CD4-positive, alpha-beta T cell treated with Interferon gamma for 1 hour (primary cell): ENCODE data around the gene RAPGEF2.

Experiments used
- DNase-seq: peaks from one replicate; pipeline ENCODE4 v3.0.0-alpha.2; 2020

Gene RAPGEF2

DNA sequence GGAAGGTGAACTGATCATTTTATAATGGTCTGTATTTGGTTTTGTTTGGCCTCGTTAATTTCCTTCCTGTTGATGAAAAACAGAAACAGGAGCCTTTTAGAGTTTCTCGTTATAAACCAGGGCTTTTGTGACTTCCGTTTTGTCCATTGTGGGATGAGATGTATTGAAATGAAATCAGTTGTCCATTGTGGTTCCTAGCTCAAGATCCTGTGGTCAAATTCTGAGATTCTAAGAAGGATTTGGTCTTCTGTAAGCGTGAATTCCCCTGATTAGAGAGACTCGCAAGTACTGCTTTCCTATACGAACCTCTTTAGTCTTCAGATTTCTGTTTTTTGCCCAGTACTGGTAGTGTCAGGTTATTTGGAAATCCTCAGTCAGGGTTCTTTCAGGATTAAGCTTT, 101.7 kb downstream of the RAPGEF2 start:
- DNase-seq: no peak

DNA sequence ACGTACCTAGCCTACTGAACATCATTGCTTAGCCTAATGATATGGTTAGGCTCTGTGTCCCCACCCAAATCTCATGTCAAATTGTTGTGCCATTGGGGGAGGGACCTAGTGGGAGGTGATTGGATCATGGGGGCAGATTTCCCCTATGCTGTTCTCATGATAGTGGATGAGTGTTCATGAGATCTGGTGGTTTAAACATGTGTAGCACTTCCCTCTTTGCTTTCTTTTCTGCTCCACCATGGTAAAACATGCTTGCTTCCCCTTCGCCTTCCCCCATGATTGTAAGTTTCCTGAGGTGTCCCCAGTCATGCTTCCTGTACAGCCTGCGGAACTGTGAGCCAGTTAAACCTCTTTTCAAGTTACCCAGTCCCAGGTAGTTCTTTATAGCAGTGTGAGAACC, 102.6 kb downstream of the RAPGEF2 start:
- no peak for DNase-seq

DNA sequence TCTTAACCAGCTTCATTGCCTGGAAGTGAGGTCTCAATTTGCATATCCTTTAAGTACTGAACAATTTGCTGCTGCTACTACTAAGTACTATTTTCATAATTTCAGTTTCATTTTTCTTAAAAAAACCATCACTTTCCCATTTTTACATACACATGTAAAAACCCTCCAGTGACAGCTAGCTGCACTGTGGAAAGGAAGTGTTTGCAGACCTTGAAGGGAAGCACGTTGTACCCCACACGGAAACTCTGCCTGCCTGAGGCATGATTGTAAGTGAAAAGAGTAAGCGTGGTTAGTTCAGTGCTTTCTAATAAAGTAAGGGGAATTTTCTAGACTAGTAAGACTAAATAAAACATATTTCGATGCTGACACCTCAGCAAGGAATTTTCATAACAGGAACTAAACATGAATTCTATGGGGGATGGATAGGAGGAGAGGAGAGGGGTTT, 103.6 kb downstream of the RAPGEF2 start:
- DNase-seq: no peak

DNA sequence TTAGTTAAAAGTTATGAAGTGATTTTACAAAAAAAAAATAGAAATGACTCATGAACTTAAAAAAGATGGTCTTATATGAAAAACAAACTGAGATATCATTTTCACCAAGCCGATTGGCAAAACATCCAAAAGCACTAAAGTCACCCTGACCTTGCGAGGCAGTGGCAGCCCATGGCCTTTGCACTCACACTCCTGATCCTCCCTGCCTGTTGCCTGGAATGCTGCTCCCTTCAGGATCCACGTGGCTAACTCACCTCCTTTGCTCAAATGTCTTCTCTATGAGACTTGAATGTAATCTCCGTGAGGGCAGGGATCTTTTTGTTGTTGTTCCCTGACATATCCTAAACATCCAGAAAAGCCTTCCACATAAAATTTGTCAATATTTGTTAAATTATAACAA, 106.4 kb downstream of the RAPGEF2 start:
- no peak for DNase-seq

DNA sequence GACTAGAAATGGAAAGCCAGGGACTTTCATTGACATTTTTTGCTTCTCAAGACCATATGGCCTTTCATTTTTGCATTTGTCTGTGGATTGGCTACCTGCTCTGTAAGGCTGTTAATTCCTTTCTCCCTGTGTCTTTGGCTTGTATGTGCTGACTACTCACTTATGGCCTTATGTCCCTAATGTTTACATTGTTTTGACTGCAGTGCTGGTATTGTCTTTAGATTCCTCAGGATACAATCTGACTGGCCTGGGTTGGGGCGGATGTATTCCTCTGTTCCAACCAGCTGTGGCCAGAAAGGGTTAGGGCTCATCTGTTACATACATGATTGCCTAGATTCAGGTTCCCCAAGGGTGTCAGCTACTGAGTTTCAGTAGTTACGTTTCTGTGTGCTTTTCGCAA, 108.1 kb downstream of the RAPGEF2 start:
- no peak for DNase-seq

DNA sequence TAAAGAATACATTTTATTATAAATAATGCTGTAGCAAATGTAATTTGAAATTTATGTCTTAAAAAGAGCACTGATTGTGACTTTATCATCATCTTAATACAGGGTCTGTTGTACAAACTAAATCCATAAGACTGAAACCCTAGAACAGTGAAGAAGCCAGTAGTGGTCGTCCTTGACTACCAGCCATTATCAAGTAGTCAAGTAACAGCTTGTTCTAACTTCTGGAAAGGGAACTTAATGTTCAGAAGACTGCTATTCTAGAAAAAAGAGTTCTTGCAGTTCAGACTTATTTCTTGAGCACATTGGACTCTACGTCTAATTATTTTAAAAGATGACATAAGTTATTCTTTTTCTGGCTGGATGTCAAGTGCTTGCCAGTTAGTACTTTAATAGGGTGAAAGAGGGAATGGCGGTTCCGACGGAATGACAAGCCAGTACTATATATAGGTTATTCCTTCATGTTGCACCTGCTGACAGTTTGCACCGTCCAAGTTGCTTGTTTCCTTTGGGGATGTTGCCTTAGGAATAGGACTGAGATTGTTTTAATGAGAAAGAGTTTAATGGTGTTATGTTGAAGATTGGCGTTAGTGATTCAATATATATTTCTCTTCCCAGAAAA, 109.9 kb downstream of the RAPGEF2 start:
- DNase-seq: no peak

DNA sequence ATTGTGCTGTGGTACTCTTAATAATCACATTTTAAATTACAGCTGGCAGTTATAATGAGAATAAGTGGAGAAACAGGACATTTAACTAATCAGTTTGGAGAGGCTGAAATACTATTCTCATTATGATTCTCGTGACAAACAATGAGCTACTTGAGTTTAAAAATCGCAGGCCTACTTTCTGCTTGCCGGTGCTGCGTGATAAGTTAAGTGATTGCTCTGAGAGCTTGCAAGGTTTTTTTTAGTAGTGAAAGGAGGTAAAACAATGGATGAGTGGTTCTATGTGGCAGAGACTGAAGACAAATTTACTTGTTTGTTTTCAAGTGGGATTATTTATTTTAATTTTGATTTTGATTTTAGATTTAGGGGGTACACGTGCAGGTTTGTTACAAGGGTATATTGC, 114.0 kb downstream of the RAPGEF2 start:
- no peak for DNase-seq

DNA sequence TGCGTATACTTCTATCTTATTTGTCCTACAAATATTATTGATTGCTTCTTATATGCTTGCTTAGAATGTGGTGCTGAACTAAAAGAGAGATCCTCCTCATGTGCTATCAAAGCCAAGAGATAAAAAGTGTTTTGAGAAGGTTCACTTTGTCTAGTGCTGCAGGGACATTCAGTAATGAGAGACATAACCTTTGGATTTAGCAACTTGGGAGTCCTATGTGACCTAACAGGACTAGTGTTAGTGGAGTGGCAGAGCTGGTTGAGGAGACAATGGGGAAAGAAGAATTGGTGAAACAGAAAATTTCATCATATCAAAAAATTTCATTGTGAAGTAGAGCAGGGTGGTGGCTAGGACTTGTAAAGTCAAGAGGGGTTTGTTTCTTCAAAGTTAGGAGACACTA, 117.0 kb downstream of the RAPGEF2 start:
- no peak for DNase-seq

DNA sequence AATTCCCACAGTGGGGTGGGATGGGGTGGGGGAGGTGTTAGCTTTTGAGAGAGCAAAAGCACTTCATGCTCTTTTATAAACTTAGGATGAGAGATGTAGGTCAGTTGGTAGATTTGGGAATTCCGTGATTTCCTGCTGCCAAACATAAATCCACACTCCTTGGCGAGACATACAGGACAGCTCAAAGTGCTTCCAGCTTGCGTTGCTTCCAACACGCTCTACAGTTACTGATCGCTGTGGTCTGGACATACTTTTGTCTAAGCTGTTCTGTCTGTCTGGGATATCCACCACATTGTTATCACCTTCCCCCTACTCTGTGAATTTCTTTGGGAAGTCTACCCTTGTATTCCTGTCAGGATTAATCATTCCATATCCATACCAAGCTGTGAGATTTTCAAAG, 117.5 kb downstream of the RAPGEF2 start:
- no peak for DNase-seq

DNA sequence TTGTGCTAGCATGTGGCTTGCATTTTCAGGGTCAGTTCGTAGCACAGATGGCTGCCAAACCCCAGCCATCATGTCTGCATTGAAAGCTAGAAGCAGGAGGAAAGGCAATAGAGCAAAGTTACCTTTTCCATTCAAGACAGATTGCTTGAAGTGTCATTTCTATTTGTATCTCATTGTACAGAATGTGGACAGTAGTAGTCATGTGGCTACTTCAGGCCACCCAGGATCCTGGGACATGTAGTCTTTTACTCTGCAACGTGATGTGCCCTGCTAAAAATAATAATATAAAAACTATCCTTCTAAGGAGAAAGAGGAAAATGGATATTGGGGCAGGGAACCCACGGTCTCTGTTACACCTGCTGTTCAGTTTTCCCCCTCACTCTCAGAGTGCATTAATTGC, 118.4 kb downstream of the RAPGEF2 start:
- no peak for DNase-seq

DNA sequence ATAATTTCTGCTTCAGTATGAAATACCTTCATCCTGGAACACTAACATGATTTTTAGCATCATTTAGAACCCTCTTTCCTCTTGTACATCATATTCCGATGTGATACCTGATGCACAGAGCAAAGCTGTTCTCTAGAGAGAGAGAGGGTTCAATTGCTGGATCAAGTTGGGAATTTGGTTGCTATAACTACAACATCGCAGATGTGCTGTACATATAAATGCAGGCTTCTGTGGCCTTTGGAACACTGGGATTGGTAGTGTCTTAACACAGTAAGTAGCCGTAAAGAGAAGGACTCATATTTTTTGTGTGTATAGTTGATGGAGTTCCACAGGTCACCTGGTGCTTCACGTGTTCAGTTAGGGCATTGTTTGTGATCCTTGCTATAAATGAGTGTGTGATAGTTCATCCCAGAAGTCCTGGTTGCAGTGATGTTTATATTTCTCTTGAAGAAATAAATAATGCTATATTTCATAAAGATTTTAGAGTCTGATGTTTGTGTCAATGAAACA, 119.2 kb downstream of the RAPGEF2 start:
- DNase-seq: no peak

DNA sequence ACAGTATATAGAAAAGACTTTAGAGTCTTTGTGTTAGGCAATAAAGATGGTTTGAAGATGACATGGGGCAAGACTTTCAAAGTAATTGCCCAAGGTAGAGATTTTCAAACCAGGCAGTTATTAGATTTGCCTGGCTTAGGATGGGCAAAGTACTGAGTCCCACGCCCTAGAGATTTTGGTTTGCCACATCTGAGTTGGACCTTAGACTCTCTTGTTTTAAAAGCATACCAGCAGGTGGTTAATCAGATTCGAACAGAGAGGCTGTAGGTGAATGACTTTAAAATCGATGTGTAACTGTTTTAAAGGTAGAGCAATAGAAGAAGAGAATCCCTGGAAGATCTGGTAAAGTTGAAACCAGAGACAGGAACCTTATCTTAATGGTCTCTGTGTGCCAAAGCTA, 121.5 kb downstream of the RAPGEF2 start:
- no peak for DNase-seq

DNA sequence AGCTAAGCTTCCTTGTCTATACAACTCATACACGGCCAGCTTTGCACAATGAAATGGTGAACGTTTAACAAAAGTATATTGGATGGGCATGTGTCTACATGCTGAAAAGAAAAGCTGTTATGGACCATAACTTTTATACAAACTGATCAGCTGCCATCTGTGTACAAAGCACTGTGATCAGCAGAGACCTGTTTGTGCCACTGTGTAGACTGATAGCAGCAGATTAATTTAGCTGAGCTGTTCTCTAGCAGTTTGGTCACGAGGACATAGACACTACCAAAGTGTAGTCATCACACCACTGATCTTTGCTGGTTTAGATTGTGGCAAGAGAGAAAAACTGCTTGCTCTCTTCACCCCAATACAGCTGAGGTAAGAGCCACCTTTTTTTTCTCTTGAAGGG, 124.5 kb downstream of the RAPGEF2 start:
- DNase-seq: no peak

DNA sequence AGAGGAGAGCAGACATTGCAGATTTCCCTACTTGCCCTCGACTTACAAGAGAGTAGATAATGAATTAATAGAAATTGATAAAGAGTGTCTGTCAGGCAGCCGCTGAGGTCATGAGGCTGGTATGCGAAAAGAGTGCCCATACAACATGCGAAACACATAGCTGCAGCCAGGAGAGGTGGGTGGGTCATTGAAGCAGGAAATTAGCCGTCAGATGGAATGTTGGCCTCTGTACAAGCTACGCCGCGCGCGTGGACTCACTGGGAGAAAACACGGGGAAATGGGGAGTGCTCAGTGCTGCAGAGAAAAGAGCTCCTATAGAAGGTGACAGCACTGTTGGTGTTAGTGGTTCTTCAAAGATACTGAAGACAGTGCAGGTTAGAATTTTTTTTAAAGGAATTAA, 125.1 kb downstream of the RAPGEF2 start:
- no peak for DNase-seq

DNA sequence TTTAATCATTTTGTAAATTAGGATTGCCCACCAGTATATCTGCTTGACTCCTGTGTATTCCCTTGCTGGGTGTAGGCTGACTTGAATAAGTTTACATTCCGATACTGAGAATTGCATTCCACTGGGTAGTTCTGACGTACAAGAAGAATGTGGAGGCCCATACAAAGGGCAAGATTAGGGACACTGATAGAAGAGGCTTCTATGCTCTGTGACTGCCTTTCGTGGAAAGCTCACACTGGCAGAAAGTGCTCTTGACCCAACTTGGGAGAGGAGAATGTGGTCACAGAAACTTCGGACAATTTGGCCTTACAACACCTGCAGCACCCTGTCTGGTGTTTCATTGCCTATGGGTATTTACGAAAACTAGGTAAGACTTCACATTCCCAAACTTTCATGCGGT, 126.3 kb downstream of the RAPGEF2 start:
- DNase-seq: no peak

DNA sequence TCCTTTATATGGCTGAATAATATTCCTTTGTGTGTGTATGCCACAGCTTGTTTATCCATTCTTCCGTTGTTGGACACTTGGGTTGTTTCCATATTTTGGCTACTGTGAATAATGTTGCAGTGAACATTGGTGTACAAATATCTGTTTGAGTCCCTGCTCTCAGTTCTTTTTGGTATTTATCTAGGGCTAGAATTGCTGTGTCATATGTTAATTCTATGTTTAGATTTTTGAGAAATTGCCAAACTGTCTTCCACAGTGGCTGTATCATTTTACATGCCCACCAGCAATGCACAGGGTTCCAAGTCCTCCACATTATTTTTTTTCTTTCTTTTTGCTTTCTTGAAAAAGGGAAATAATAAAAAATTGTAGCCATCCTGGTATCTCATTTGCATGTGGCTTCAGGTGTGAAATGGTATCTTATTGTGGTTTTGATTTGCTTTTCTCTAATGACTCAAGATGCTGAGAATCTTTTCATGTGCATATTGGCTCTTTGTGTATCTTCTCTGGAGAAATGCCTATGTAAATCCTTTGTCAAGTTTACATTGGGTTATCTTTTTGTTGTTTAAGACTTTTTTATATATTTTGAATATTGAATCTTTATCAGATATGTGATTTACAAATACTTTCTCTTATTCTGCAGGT, 129.7 kb downstream of the RAPGEF2 start:
- no peak for DNase-seq

DNA sequence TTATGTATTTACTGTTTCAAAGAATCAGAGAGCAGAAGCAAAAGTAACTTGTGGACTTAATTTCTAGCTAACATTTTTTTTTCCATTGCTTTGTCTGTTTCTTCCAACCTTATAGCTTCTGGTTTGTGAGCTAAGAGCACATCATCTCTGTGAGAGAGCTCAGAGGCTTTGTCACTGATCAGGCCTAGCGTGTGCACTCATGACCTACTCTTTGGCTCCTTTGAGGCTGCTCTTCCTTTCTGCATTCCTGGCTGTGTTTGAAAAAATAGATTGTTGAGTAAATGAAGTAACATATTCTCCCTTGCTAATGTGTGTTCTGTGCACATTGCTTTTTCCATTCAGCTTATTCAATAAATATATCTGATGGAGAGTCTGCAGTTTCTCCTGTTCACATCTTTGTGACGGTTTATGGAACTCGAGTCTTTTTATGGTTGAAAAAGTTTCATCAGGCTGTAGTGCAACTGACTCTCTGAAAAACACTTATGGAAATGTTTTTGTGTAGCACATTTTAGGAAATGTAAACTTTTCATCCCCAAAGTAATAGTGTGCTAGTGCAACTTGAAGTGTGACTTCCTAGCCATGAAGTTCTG, 133.0 kb downstream of the RAPGEF2 start:
- no peak for DNase-seq

DNA sequence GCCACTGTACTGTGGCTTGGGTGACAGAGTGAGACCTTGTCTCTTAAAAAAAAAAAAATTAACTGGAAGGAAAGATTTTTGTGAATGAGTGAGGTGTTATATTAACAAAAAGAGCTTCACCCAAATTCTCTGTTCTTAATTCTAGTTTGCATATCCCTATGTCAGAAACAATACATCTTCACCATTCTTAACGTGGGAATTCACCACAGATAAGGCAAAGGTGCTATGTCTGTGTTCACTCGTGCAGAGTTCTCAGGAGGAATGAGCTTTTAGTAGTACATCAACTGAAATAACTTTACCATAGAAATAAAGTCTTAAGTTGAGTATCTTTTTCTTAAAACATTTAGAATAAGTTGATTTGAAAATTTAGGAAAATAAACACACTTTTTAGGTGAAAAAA, 135.1 kb downstream of the RAPGEF2 start:
- no peak for DNase-seq

DNA sequence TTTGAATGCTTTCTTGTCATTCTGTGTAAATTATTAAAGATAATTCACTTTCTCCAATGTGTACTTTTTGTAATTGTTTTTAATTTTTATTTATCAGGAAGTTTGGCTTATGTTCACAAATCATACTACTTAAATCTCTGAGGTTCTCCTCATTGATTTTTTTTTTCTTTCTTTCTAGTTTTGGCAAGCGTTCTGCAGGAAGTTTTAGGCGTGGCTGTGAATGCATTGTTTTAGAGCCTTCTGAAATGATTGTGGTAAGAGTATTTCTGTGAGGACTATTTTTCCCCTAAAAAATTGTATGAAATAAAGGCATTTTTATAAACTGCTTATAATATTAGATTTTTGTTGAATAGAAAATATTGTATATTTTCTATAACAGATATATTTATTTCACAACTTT, 135.8 kb downstream of the RAPGEF2 start:
- DNase-seq: no peak

DNA sequence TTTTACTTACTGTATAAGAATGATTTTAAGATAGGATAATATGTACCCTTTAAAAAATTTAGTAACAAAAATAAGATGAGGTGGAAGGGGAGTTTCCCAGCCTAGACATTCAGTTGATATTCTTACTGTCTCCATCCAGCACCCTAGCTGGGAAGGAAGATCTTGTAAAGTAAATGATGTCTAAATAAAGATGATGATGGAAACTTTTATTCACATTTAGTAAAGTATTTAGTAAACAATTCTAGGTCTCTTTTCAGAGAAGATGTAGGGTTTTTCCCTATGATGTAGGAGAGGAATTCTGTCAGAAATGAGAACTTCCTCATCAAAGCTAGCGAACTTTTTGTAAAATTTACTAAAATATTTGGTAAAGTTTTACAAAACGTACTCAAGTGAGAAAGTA, 136.8 kb downstream of the RAPGEF2 start:
- DNase-seq: no peak

DNA sequence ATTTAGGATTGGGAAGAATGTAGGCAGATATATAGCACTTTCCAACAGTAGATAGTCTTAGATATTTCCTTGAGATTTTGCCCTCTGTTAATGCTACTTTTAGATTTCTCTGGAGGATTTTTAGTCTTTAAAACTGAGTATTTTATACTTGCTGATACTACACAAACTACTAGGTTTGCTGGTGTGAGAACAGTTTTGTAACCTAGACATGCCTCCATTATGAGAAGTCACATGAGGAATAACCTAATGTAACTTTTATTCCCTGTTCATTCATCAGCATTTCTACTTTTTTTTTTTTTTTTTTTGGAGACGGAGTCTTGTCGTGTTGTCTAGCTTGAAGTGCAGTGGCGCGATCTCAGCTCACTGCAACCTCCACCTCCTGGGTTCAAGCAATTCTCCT, 137.2 kb downstream of the RAPGEF2 start:
- DNase-seq: no peak

DNA sequence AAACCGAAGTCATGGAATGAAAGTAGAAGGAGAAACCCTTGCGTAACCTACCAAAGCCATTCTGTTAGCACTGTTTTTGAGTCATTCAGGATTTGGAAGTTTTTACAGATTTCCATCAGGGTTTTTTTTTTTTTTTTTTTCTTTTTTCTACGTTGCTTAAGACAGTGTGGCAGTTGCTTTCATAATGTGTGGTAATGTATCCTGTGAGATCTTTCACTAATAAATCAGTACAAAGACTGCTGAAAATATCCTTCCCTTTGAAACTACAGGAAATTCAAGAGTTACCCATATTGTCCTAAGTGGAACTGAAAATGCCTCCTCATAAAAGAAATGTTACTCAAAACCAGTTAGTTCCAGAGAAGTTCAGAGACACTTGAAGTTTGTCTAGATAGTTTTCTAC, 137.8 kb downstream of the RAPGEF2 start:
- no peak for DNase-seq

DNA sequence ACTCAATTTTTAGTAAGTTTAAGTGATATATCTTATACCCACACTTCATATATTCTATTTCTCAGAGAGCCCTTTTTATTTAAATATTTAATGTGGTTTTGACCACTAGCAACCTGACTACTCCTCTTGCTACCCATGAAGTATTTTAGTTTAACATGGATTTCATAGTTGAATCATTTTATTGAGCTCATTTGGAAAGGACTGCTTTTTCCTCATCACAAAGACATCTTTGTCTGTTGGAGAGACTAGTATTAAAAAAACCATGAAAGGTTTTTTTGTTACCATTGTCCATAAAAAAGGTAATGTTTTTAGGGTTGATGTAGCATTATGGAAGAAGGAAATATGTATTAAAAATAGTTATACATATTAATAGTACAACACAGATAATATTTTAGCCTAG, 139.5 kb downstream of the RAPGEF2 start:
- no peak for DNase-seq

DNA sequence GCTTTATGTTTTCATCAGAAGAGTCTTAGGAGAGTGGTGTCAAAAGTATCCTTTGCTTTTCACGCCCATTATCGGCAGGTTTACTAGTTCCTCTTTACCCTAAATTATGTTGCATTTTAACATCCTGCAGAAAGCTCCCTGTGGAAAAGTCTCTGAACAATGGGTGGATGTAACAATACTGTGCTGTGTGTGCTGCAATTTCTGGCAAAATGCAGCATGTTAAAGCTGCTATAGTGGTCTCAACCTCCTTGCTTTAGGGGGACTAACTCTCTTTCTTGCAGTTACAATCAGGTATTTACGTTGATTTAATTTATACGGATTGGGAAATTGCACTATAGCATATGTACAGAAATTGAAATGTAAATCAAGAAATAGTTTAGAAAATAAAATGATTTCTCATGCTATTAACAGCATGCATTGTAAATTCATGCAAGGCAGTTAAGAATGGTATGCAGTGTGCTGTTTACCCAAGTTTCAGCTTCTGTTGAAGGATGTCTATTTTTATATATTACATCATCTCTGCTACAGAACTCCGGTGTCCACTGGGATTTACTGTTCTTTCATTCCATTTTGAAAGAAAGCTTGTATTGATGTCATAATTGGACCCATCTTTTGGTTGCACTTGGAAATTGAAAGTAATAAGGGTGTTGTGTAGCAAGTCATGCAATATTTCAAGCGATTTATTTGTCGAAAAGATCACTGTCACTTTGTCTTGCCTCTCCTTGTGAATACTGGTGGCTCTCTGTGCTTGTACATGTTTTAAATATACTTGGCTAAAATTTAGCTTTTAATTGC, 145.7 kb downstream of the RAPGEF2 start:
- DNase-seq: no peak
